Measurements from ENCODE around the gene MEAF6.

MEAF6 gene

GRCh38 chr1:37465593-37466517, 48.7 kb downstream of the MEAF6 start:
- H3K4me3 ChIP-seq (ENCODE audit: low read depth, low read length), result no peak overlapping the region
- TF ChIP-seq CTCF (IDR thresholded peaks at IDR 0.05; ENCODE audit: low read depth, low read length), result no peak

GRCh38 chr1:37464443-37464842, 50.1 kb downstream of the MEAF6 start:
- H3K4me3 ChIP-seq (ENCODE audit: low read depth, low read length), result no peak overlapping the region
- TF ChIP-seq CTCF (IDR thresholded peaks at IDR 0.05; ENCODE audit: low read depth, low read length), result no peak

- no peak overlapping the region for H3K4me3 ChIP-seq (ENCODE audit: low read depth, low read length)
- TF ChIP-seq CTCF (IDR thresholded peaks at IDR 0.05; ENCODE audit: low read depth, low read length), result no peak
Observed at GRCh38 chr1:37461698-37462436, 52.7 kb downstream of the MEAF6 start.

GRCh38 chr1:37458551-37458950, 56.0 kb downstream of the MEAF6 start:
- H3K4me3 ChIP-seq (ENCODE audit: low read depth, low read length), result no peak overlapping the region
- TF ChIP-seq CTCF (IDR thresholded peaks at IDR 0.05; ENCODE audit: low read depth, low read length), result no peak

- no peak for TF ChIP-seq CTCF (IDR thresholded peaks at IDR 0.05; ENCODE audit: low read depth, low read length)
Observed at GRCh38 chr1:37456614-37457013, 58.0 kb downstream of the MEAF6 start.

GRCh38 chr1:37455516-37455915, 59.0 kb downstream of the MEAF6 start:
- no peak overlapping the region for H3K4me3 ChIP-seq (ENCODE audit: low read depth, low read length)
- TF ChIP-seq CTCF (IDR thresholded peaks at IDR 0.05; ENCODE audit: low read depth, low read length), result no peak

More at GRCh38 chr1:37456614-37457013, 58.0 kb downstream of the MEAF6 start:
- H3K4me3 ChIP-seq (ENCODE audit: low read depth, low read length), result no peak overlapping the region

- no peak overlapping the region for H3K4me3 ChIP-seq (ENCODE audit: low read depth, low read length)
- no peak for TF ChIP-seq CTCF (IDR thresholded peaks at IDR 0.05; ENCODE audit: low read depth, low read length)
Observed at GRCh38 chr1:37453647-37454046, 60.9 kb downstream of the MEAF6 start.

Measured in WI38 (cell line).